Measurements from ENCODE around the gene SNAPC2.

SNAPC2 gene

GRCh38 chr19:7965259-7965841 is 45.2 kb downstream of the SNAPC2 start:
- H3K4me3 ChIP-seq (ENCODE audit: low read depth, low read length), result no peak overlapping the region
- TF ChIP-seq, protein P1, sequence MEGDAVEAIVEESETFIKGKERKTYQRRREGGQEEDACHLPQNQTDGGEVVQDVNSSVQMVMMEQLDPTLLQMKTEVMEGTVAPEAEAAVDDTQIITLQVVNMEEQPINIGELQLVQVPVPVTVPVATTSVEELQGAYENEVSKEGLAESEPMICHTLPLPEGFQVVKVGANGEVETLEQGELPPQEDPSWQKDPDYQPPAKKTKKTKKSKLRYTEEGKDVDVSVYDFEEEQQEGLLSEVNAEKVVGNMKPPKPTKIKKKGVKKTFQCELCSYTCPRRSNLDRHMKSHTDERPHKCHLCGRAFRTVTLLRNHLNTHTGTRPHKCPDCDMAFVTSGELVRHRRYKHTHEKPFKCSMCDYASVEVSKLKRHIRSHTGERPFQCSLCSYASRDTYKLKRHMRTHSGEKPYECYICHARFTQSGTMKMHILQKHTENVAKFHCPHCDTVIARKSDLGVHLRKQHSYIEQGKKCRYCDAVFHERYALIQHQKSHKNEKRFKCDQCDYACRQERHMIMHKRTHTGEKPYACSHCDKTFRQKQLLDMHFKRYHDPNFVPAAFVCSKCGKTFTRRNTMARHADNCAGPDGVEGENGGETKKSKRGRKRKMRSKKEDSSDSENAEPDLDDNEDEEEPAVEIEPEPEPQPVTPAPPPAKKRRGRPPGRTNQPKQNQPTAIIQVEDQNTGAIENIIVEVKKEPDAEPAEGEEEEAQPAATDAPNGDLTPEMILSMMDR (IDR thresholded peaks at IDR 0.05; ENCODE audit: control insufficient read depth, extremely low read depth, insufficient read depth), result no peak
- DNase-seq (ENCODE audit: low read depth), result no peak

DNA sequence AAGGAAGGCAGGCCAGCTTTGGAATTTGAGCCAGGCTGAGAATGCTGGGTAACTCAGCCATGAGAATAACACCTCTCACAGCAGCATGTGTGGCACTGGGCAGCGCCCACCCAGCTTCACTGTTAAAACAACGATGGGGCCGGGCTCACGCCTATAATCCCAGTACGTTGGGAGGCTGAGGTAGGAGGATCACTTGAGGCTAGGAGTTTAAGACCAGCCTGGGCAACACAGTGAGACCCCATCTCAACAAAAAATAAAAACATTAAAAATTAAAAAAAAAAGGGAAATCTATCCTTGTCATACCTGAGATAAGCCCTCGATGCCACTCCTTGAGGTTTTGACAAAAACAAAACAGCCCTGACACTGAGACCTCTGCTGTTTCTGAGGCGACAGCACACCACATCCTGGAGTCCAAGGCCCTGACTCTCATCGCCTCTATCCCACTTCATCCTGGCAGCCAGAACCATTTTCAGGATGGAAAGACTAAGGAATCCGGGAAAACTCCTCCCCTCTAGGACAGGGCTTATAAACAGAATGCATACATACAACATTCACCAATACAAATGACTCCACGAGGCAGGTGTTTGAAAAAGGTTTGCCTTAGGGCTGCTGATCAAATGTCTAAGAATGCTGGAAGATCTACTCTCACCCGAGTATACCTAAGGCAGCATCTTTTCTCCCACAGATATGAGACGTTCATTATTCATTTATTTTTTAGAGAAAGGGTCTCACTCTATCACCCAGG is 46.0 kb downstream of the SNAPC2 start:
- TF ChIP-seq, protein P1 (IDR thresholded peaks at IDR 0.05; ENCODE audit: control insufficient read depth, extremely low read depth, insufficient read depth), result no peak

GRCh38 chr19:7968008-7968795 is 48.1 kb downstream of the SNAPC2 start:
- no peak overlapping the region for H3K4me3 ChIP-seq (ENCODE audit: low read depth, low read length)
- DNase-seq (ENCODE audit: low read depth), result no peak
- TF ChIP-seq, protein P1 (IDR thresholded peaks at IDR 0.05; ENCODE audit: control insufficient read depth, extremely low read depth, insufficient read depth), result no peak

More for the DNA sequence above, 46.0 kb downstream of the SNAPC2 start:
- no peak for DNase-seq (ENCODE audit: low read depth)
- H3K4me3 ChIP-seq (ENCODE audit: low read depth, low read length), result no peak overlapping the region

GRCh38 chr19:7968796-7969554 is 48.8 kb downstream of the SNAPC2 start:
- no peak overlapping the region for H3K4me3 ChIP-seq (ENCODE audit: low read depth, low read length)
- TF ChIP-seq, protein P1 (IDR thresholded peaks at IDR 0.05; ENCODE audit: control insufficient read depth, extremely low read depth, insufficient read depth), result no peak
- no peak for DNase-seq (ENCODE audit: low read depth)

GRCh38 chr19:7969555-7969939 is 49.4 kb downstream of the SNAPC2 start:
- TF ChIP-seq, protein P1 (IDR thresholded peaks at IDR 0.05; ENCODE audit: control insufficient read depth, extremely low read depth, insufficient read depth), result no peak
- no peak overlapping the region for H3K4me3 ChIP-seq (ENCODE audit: low read depth, low read length)
- DNase-seq (ENCODE audit: low read depth), result no peak

GRCh38 chr19:7970716-7971448 is 50.7 kb downstream of the SNAPC2 start:
- H3K4me3 ChIP-seq (ENCODE audit: low read depth, low read length), result no peak overlapping the region
- TF ChIP-seq, protein P1 (IDR thresholded peaks at IDR 0.05; ENCODE audit: control insufficient read depth, extremely low read depth, insufficient read depth), result peak; percentile 85
- DNase-seq (ENCODE audit: low read depth), result no peak

Measured in LNCaP clone FGC (cell line).